Type B pancreatic cell (in vitro differentiated cells): ENCODE measurements around the gene PRRG4. TPM values are rescaled to one million over a fixed set of nuclear protein-coding genes. Genes with fewer than 3 reads are reported as not detected.

ENCODE experiments used
- DNase-seq: peaks from one replicate; pipeline ENCODE4 v3.0.0; 2021; ENCODE audit warnings: mixed read lengths; ENCODE audit not compliant: unreplicated experiment; ENCODE audit errors: extremely low spot score
- H3K27ac Mint-ChIP-seq: 2 replicates; pipeline ENCODE4 v1.8.0; 2021; ENCODE audit warnings: mild to moderate bottlenecking, mixed read lengths
- H3K27me3 Mint-ChIP-seq: 2 replicates; pipeline ENCODE4 v1.8.0; 2021; ENCODE audit warnings: mixed read lengths
- H3K36me3 Mint-ChIP-seq: 2 replicates; pipeline ENCODE4 v1.8.0; 2021; ENCODE audit warnings: mixed read lengths
- H3K4me1 Mint-ChIP-seq: one replicate; pipeline ENCODE4 v1.8.0; 2021; ENCODE audit warnings: mixed read lengths; ENCODE audit not compliant: unreplicated experiment
- H3K4me3 Mint-ChIP-seq: 2 replicates; pipeline ENCODE4 v1.8.0; 2021; ENCODE audit warnings: mild to moderate bottlenecking, mixed read lengths
- H3K9me3 Mint-ChIP-seq: 2 replicates; pipeline ENCODE4 v1.8.0; 2021; ENCODE audit warnings: mixed read lengths
- CTCF ChIP-seq: fragments of 200-600 bp; sonication (generic); conservative IDR thresholded peaks from 2 replicates; pipeline ENCODE4 v1.5.0; 2021; ENCODE audit warnings: antibody characterized with exemption, mild to moderate bottlenecking
- total RNA-seq: library from RNA; stranded (reverse); gene quantifications from 2 replicates; pipeline ENCODE4 v1.2.1, GENCODE V29; 2021; ENCODE audit warnings: low replicate concordance

The PRRG4 gene
- total RNA-seq, 1 donor from 2014 or later, result 6.0 TPM

- no peak for DNase-seq
- H3K36me3 Mint-ChIP-seq, result no peaks in the 10 kb centered on the region
These were observed 37.4 kb upstream of the PRRG4 start for GRCh38 chr11:32792111-32792947.

GRCh38 chr11:32792948-32793475 lies 36.7 kb upstream of the PRRG4 start:
- H3K27me3 Mint-ChIP-seq, result peaks cover 21% of the 10 kb centered on the region
- peak; percentile 93 for TF ChIP-seq CTCF
- no peak for DNase-seq
- no peak overlapping the region for H3K27ac Mint-ChIP-seq
- no peaks in the 10 kb centered on the region for H3K9me3 Mint-ChIP-seq
- peak overlapping the region; percentile 35 for H3K4me3 Mint-ChIP-seq
- H3K4me1 Mint-ChIP-seq, result peaks cover 4% of the 10 kb centered on the region
- H3K36me3 Mint-ChIP-seq, result no peaks in the 10 kb centered on the region

More at GRCh38 chr11:32792111-32792947, 37.4 kb upstream of the PRRG4 start:
- H3K4me1 Mint-ChIP-seq, result peaks cover 4% of the 10 kb centered on the region
- H3K27me3 Mint-ChIP-seq, result peaks cover 21% of the 10 kb centered on the region
- H3K27ac Mint-ChIP-seq, result no peak overlapping the region
- no peaks in the 10 kb centered on the region for H3K9me3 Mint-ChIP-seq
- no peak for TF ChIP-seq CTCF
- peak overlapping the region; percentile 35 for H3K4me3 Mint-ChIP-seq

- Mint-ChIP-seq H3K27ac (no peak within 1 kb of the TSS), H3K4me3 (no peak within 1 kb of the TSS), H3K27me3 (peaks cover 21% of the 10 kb centered on the region), H3K9me3 (no peaks in the 10 kb centered on the region), H3K36me3 (no peaks in the 10 kb centered on the region), H3K4me1 (peaks cover 4% of the 10 kb centered on the region)
- no peak for DNase-seq
- no peak for TF ChIP-seq CTCF
These were observed 35.3 kb upstream of the PRRG4 start, which contains the start of gene CCDC73 for GRCh38 chr11:32794439-32794838. CCDC73 (minus strand) TSS chr11:32794662; CDS start chr11:32760243, 34,419 bp downstream.

- no peak for TF ChIP-seq CTCF
- H3K27ac Mint-ChIP-seq, result no peak overlapping the region
- H3K36me3 Mint-ChIP-seq, result no peaks in the 10 kb centered on the region
- H3K27me3 Mint-ChIP-seq, result peaks cover 18% of the 10 kb centered on the region
- H3K4me1 Mint-ChIP-seq, result peaks cover 4% of the 10 kb centered on the region
- no peak for DNase-seq
- no peak overlapping the region for H3K4me3 Mint-ChIP-seq
- H3K9me3 Mint-ChIP-seq, result no peaks in the 10 kb centered on the region
These were observed 33.3 kb upstream of the PRRG4 start for GRCh38 chr11:32796425-32796824.

- Mint-ChIP-seq H3K36me3 (no peaks in the 10 kb centered on the region), H3K4me3 (no peak overlapping the region), H3K9me3 (no peaks in the 10 kb centered on the region), H3K27me3 (no peaks in the 10 kb centered on the region), H3K27ac (no peak overlapping the region), H3K4me1 (no peaks in the 10 kb centered on the region)
- DNase-seq, result no peak
- peak; percentile 87 for TF ChIP-seq CTCF
These were observed 20.4 kb upstream of the PRRG4 start for GRCh38 chr11:32809313-32809712.
